ENCODE measurements around the gene AKAP6.
"Not testable (repeated sequence)": the region's sequence is repeated elsewhere in the genome, so short reads cannot be mapped to it uniquely, and the experiment has no call there.

The AKAP6 gene

DNA sequence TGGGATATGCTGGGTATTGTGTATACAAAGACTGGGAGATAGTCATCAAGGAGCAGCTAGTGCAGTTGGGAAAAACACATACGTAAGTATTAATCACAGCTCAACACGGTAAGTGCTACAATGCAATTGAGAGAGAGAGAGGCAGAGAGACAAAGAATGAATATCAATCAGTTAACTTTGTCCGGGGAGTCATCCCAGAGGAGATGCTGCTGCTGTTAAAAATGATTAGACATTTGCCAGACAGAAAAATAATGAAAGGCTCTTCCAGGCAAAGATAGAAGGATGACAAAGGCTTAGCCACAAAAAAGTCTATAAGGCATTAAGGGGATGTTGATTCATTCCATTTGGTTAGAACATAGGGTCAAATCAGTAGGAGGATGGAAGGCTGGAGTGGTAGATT, 45.1 kb downstream of the AKAP6 start:
- peak; percentile 55 for DNase-seq

DNA sequence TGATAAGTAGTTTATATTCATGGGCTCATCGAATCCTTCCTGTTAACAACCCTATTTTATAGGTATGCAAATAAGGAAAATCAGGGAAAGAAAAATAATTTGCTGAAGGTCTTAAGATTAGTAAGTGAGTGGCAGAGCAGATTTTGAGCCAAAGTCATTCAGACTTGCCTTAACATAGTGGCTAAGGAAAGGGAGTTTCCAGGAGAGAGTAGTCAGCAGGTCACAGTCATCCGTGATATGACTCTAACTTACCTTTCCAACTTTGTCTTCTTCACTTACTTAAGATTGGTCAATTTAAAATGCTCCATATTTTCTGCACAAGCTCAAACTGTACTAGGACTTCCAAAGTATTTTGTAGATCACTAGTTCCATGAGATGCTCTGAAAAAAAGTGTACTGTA, 46.6 kb downstream of the AKAP6 start:
- DNase-seq = no peak

DNA sequence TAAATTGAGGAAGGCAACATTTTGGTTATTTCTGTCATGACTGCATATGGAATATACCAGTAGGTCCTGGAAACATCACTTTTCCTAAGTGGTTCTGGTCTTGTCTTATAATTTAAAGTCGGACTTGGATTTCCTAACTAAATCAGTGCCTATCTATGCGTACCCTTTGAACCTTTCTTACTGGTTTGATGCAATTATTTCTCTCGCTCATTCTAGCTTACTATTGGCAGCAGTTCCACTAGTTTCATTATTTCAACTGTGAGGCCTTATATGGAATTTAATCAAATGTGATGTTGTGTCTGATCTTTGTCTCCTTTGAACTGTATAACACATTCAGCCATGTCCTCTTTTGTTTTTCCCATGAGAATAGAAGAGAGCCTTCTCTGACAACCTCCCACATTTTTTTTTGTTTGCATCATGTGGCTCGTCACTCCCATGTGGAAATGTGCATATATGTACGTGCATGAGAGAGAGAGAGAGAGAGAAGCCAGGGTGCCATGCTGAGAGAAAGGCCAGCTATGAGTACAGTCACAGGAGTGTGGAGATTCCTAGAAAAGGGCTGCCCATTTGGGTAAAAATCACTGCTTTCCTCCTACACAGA, 48.0 kb downstream of the AKAP6 start:
- no peak for DNase-seq

DNA sequence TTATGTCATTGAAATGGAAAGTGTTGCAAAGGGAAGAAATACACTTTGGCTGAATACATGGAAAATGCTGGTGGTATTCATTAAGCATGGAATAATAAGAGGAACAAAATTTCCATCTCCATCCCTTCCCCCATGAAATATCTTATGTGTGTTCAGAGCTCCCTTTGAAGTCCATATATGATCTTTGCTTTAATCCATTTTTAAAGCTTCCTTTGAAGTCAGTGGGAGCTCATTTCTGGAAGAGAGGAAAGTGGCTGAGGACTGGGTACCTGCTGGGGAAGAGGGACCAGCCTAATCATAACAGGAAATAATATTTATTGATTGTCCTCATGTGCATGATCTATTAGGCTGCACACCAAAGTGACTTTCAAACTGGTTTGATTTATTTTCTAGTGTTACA, 49.2 kb downstream of the AKAP6 start:
- no peak for DNase-seq

- no peak for DNase-seq
Measured at GRCh38 chr14:32379447-32379846, 50.3 kb downstream of the AKAP6 start.

GRCh38 chr14:32381869-32382268, 52.8 kb downstream of the AKAP6 start:
- no peak for DNase-seq

GRCh38 chr14:32382704-32383103, 53.6 kb downstream of the AKAP6 start:
- DNase-seq = peak; percentile 26

GRCh38 chr14:32383364-32384009, 54.4 kb downstream of the AKAP6 start:
- DNase-seq = no peak

DNA sequence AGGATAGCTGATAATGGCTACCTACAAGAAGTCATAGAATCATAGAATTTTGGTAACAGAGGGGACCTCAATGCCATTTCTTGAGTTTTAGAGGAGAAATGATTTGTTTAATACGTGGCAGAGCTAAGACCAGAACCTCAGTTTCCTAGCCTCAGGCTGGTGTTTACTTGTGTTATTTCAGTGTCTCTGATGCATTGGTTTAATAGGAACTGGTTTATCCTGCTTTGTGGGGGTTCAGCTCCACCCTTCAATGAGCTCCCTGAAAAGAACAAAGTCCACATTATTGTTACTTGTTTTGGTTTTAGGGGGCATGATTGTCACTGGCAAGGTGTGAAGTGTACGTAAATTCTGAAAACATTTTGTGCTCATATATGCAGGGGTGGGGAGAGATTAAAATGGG, 55.4 kb downstream of the AKAP6 start:
- DNase-seq = no peak

DNA sequence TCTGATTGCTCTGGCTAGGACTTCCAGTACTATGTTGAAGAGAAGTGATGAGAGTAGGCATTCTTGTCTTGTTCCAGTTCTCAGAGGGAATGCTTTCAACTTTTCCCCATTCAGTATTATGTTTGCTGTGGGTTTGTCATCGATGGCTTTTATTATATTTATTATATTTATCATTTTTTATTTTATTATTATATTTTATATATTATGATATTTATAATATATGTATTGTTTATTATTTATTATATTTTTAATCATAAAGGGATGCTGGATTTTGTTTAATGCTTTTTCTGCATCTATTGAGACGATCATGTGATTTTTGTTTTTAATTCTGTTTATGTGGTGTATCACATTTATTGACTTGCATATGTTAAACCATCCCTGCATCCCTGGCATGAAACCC, 58.2 kb downstream of the AKAP6 start:
- DNase-seq = not testable (repeated sequence)

GRCh38 chr14:32393119-32393518, 64.0 kb downstream of the AKAP6 start:
- no peak for DNase-seq

GRCh38 chr14:32394038-32394437, 64.9 kb downstream of the AKAP6 start:
- no peak for DNase-seq

GRCh38 chr14:32396885-32397284, 67.8 kb downstream of the AKAP6 start:
- no peak for DNase-seq

- no peak for DNase-seq
Measured at GRCh38 chr14:32397861-32398640, 69.0 kb downstream of the AKAP6 start.

GRCh38 chr14:32399920-32400319, 70.8 kb downstream of the AKAP6 start:
- DNase-seq = no peak

DNA sequence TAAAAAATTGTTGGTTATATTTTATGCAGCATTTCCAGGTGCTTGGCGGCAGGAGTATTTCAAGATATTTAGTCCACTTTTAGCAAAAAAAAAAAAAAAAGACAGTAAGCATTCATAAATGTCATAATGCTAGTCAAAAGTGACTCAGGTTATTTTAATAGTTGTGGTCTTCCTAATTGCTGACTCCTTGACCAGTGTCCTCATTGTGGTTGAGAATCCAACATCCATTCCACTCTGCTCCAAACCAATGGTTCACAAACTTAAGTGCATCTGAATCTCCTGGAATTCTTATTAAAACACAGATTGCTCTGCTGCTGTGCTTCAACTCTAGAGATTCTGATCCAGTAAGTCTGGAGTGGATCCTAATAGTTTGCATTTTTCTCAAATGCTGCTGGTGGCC, 71.4 kb downstream of the AKAP6 start:
- DNase-seq = no peak

- DNase-seq = no peak
Measured at GRCh38 chr14:32403021-32403420, 73.9 kb downstream of the AKAP6 start.

- DNase-seq = no peak
Measured at GRCh38 chr14:32403688-32404087, 74.6 kb downstream of the AKAP6 start.

DNA sequence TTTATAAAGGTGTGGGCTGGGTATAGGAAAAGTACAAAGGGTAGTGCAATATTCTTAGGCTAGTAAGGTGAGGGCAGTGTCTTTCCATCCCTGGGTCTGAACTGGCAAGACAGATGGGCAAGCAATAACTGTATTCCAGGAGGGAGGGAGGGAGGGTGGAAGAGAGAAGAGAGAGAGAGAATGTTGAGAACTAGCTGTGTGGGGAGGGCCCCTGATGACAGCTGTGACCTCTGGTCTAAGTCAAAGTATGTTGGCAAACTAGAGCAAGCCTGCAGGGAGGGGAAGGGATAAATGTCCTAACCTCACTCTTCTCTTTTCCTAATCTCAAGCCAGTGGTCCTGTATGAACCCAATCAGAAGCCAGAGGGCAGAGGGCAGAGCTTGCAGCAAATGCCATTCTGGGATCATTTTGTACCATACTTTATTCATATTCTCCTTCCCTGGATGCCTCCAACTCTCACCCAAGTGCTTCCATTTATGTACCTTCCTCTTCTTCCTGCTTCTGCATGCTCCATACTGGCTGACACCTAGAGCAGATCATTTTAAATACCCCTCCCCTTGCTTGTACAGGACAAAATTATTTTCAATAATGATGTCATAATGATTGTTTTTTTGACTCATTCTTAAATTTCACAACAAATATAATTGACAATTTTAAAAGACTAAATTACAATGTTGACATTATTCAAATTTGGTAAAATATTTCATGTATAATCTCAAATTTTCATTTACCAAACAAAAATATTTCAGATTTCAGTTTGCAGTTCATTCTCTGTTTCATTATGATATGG, 75.9 kb downstream of the AKAP6 start:
- no peak for DNase-seq

DNA sequence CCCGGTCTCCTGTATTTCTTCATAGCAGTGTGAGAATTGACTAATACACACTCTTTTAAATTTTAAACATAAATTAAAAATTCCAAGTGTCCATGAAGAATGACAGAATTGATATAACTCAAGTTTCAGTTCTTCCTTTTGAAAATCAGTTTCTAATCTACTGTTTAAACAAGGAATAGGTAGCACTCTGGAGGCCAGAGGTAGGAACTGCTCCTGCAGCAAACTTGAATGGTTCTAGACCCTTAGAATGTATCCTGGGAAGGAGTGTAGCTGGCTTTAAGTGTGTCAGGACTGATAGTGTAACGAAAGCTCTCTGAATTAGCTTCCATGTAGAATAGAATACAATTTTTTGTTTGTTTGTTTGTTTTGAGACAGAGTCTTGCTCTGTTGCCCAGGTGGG, 76.8 kb downstream of the AKAP6 start:
- no peak for DNase-seq

DNA sequence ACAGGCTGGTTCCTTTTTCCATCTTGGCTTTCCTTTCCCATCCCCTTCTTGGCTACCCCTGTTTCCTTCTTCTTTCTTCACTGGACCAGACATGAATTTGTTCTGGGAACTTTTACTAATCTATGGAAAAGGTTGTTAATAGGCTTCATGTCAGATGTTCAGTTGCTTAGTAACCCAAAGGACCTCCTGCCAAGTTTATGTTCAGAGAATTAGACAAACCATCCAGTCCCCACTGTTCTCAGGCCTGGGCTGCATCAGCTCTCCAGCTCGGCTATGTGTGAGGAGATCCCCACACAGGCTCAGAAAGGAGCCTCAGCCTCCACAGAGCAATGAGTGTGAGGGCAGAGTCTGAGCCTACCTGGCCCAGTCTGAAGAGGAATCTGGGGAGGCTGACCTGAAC, 78.0 kb downstream of the AKAP6 start:
- no peak for DNase-seq

GRCh38 chr14:32408018-32408417, 78.9 kb downstream of the AKAP6 start:
- peak; percentile 26 for DNase-seq

DNA sequence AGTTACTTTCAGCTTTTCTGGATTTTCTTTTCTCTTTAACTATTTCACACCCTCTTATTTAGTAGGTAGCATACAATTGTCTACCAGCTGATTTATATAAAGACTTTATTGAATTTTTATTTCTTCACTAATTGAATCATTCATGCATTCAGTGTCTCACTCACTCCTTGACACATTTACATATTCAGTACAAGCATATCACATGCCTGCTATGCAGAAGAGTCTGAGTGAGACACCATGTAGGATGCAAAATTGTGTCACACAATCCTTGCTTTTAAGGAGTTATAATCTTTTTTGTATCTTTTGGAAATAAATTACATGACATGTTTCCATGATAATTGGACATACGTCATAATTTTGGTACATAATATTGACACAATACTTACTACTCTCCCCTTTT, 83.0 kb downstream of the AKAP6 start:
- DNase-seq = no peak

DNA sequence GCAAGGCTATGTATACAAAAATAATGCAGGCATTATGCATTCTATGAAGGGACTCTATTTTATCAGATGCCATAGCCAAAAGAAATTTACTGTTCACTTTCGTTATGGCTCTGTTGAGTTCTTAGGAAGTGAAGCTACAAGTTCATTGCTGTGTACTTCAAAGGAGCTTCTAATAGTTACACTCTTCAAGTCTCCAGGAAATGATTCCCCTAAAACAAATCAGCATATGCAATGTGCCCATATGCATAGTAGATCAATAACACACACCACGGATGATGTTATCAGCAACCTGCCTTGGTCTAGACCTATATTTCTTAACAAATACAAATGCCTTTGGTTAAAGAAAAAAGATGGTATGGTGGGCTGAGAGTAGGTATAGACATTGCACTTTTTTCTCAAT, 83.4 kb downstream of the AKAP6 start:
- DNase-seq = no peak
